Measurements from ENCODE around the gene SLC1A7. TPM values are rescaled to one million over a fixed set of nuclear protein-coding genes. Genes with fewer than 3 reads are reported as not detected.

The SLC1A7 gene
- total and polyA plus RNA-seq, 4 donors: 0.21 to 0.67 (median 0.43) TPM

DNA sequence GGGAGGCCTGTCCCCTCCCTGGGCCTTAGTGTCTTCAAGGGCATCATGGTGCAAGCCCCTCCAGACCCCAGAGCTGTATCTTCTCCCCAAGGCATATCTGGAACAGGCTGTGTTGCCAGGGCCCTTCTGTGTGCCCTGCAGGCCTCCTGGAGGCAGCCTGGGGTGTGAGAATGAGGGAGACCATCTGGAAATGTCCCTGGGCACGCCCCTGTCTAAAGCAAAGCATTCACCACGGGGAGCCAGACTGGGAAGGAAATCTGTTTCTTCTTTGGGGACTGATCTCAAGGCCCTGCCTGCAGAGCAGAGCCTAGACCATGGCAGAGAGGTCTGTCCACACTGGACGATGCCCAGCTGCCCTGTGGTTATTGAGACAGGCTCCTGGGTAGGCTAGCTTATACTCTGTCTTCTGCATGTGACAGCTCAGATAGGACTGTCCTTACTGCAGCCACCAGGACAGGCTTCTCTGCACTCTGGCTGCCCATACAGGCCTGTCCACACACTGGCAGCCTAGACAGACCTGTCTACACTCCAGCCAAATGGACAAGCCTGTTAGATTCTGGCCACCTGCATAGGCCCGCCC lies 55.9 kb downstream of the SLC1A7 start:
- Histone ChIP-seq H3K27ac (ENCODE audit: low read depth in 1 of 2, low read length in 2 of 2) (no peak overlapping the region), H3K27me3 (ENCODE audit: control insufficient read depth in 4 of 4, insufficient read depth in 4 of 4, low read length in 3 of 4) (no peaks in the 10 kb centered on the region), H3K36me3 (ENCODE audit: control insufficient read depth in 4 of 4, insufficient read depth in 3 of 4, low read depth in 1 of 4, low read length in 3 of 4) (no peaks in the 10 kb centered on the region), H3K9ac (ENCODE audit: low read depth in 1 of 2, low read length in 2 of 2) (no peak overlapping the region), H3K4me3 (ENCODE audit: low read depth in 1 of 3, low read length in 3 of 3) (no peak overlapping the region), H3K9me3 (ENCODE audit: control insufficient read depth in 4 of 4, low read length in 3 of 4) (no peaks in the 10 kb centered on the region), H3K4me1 (ENCODE audit: control insufficient read depth in 4 of 4, insufficient read depth in 4 of 4, low read length in 3 of 4) (peaks cover 0 to 12% (median 5%) of the 10 kb centered on the region in 4 donors)
- no peak for TF ChIP-seq RAD21 (IDR thresholded peaks at IDR 0.05)
- TF ChIP-seq EGR1 (IDR thresholded peaks at IDR 0.05; ENCODE audit: low read depth in 2 of 2): no peak
- no peak for TF ChIP-seq YY1 (IDR thresholded peaks at IDR 0.05)
- TF ChIP-seq, protein P1, sequence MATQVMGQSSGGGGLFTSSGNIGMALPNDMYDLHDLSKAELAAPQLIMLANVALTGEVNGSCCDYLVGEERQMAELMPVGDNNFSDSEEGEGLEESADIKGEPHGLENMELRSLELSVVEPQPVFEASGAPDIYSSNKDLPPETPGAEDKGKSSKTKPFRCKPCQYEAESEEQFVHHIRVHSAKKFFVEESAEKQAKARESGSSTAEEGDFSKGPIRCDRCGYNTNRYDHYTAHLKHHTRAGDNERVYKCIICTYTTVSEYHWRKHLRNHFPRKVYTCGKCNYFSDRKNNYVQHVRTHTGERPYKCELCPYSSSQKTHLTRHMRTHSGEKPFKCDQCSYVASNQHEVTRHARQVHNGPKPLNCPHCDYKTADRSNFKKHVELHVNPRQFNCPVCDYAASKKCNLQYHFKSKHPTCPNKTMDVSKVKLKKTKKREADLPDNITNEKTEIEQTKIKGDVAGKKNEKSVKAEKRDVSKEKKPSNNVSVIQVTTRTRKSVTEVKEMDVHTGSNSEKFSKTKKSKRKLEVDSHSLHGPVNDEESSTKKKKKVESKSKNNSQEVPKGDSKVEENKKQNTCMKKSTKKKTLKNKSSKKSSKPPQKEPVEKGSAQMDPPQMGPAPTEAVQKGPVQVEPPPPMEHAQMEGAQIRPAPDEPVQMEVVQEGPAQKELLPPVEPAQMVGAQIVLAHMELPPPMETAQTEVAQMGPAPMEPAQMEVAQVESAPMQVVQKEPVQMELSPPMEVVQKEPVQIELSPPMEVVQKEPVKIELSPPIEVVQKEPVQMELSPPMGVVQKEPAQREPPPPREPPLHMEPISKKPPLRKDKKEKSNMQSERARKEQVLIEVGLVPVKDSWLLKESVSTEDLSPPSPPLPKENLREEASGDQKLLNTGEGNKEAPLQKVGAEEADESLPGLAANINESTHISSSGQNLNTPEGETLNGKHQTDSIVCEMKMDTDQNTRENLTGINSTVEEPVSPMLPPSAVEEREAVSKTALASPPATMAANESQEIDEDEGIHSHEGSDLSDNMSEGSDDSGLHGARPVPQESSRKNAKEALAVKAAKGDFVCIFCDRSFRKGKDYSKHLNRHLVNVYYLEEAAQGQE (IDR thresholded peaks at IDR 0.05): no peak
- TF ChIP-seq GABPA (IDR thresholded peaks at IDR 0.05 in 1 of 2, conservative IDR thresholded peaks at IDR 0.05 in 1 of 2): no peak
- TF ChIP-seq JUND (IDR thresholded peaks at IDR 0.05): no peak
- TF ChIP-seq HNF4G (IDR thresholded peaks at IDR 0.05): no peak
- TF ChIP-seq RXRA (IDR thresholded peaks at IDR 0.05): no peak
- TF ChIP-seq FOXA2 (IDR thresholded peaks at IDR 0.05): no peak
- TF ChIP-seq SP1 (IDR thresholded peaks at IDR 0.05): no peak
- no peak for TF ChIP-seq NR2F2 (IDR thresholded peaks at IDR 0.05)
- TF ChIP-seq, protein P2, sequence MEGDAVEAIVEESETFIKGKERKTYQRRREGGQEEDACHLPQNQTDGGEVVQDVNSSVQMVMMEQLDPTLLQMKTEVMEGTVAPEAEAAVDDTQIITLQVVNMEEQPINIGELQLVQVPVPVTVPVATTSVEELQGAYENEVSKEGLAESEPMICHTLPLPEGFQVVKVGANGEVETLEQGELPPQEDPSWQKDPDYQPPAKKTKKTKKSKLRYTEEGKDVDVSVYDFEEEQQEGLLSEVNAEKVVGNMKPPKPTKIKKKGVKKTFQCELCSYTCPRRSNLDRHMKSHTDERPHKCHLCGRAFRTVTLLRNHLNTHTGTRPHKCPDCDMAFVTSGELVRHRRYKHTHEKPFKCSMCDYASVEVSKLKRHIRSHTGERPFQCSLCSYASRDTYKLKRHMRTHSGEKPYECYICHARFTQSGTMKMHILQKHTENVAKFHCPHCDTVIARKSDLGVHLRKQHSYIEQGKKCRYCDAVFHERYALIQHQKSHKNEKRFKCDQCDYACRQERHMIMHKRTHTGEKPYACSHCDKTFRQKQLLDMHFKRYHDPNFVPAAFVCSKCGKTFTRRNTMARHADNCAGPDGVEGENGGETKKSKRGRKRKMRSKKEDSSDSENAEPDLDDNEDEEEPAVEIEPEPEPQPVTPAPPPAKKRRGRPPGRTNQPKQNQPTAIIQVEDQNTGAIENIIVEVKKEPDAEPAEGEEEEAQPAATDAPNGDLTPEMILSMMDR (IDR thresholded peaks at IDR 0.05; ENCODE audit: low read depth, low read length, missing input control): no peak
- no peak for TF ChIP-seq TAF1 (conservative IDR thresholded peaks at IDR 0.05)
- TF ChIP-seq, protein P3, sequence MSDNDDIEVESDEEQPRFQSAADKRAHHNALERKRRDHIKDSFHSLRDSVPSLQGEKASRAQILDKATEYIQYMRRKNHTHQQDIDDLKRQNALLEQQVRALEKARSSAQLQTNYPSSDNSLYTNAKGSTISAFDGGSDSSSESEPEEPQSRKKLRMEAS (IDR thresholded peaks at IDR 0.05): no peak
- TF ChIP-seq, protein P4, sequence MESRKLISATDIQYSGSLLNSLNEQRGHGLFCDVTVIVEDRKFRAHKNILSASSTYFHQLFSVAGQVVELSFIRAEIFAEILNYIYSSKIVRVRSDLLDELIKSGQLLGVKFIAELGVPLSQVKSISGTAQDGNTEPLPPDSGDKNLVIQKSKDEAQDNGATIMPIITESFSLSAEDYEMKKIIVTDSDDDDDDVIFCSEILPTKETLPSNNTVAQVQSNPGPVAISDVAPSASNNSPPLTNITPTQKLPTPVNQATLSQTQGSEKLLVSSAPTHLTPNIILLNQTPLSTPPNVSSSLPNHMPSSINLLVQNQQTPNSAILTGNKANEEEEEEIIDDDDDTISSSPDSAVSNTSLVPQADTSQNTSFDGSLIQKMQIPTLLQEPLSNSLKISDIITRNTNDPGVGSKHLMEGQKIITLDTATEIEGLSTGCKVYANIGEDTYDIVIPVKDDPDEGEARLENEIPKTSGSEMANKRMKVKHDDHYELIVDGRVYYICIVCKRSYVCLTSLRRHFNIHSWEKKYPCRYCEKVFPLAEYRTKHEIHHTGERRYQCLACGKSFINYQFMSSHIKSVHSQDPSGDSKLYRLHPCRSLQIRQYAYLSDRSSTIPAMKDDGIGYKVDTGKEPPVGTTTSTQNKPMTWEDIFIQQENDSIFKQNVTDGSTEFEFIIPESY (IDR thresholded peaks at IDR 0.05): no peak
- TF ChIP-seq FOXA1 (IDR thresholded peaks at IDR 0.05): no peak
- TF ChIP-seq, protein P5, sequence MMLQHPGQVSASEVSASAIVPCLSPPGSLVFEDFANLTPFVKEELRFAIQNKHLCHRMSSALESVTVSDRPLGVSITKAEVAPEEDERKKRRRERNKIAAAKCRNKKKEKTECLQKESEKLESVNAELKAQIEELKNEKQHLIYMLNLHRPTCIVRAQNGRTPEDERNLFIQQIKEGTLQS (IDR thresholded peaks at IDR 0.05): no peak
- no peak for TF ChIP-seq HNF4A (conservative IDR thresholded peaks at IDR 0.05)
- DNase-seq (ENCODE audit: low spot score): no peak
- 84% methylated on average over 4 of the region's 4 CpGs for WGBS
